K562 (cell line): ENCODE measurements around the gene DRC1. TPM values are rescaled to one million over a fixed set of nuclear protein-coding genes. Genes with fewer than 3 reads are reported as not detected.

Experiments
- ATAC-seq: fragments of 200-7000 bp; cut with Tn5 transposase; 3 replicates; pipeline ENCODE4 v1.9.1; 2020; ENCODE audit warnings: moderate library complexity
- BruUV-seq: library from RNA; stranded (reverse); fragments of 400-500 nt; replicated peaks from 2 replicates; lab custom pipeline; 2021; lab: Mats Ljungman, UMichigan
- CTCF ChIA-PET: fragments of 300-600 bp; formaldehyde crosslinking; extraction: SDS; loops from one replicate; lab custom pipeline; 2021; ENCODE audit warnings: low intra/inter-chr PET ratio; lab: Yijun Ruan, JAX
- POLR2A ChIA-PET: fragments of 300-600, 350-650 bp; sonication (Branson Sonifier 250); formaldehyde crosslinking; extraction: SDS; loops from one replicate; lab custom pipeline; 2021; ENCODE audit warnings: antibody characterized with exemption, inconsistent platforms; lab: Yijun Ruan, JAX
- DNase-seq, 4 experiments: peaks; one replicate each; pipeline versions ENCODE4 v3.0.0 to v3.0.0-alpha.2; 2011 to 2018; ENCODE audit warnings: low spot score in 3 of 4, mixed read lengths in 3 of 4; ENCODE audit errors: extremely low read depth in 1 of 4
- FAIRE-seq: peaks from 2 replicates; lab custom pipeline; 2011; peaks lifted over from hg19 to GRCh38; lab: Jason Lieb, UNC
- H2AFZ ChIP-seq: 2 replicates; pipeline ENCODE4 v1.6.0; 2011; ENCODE audit warnings: low read depth, low read length, control low read depth, inconsistent platforms
- H3K27ac ChIP-seq: fragments of 200-600 bp; 3 replicates; pipeline ENCODE4 v1.8.0; 2011; ENCODE audit warnings: low read depth, mild to moderate bottlenecking, control low read depth, inconsistent platforms, low read length, moderate library complexity, mixed read lengths; ENCODE audit errors: extremely low read depth
- H3K27me3 ChIP-seq, 2 experiments: fragments of 300-600 bp in 1 of 2; 2 replicates in 1 of 2; 3 replicates in 1 of 2; pipeline versions ENCODE4 v1.6.0 to v1.8.0; 2011; ENCODE audit warnings: inconsistent platforms in 2 of 2, low read length in 2 of 2, mild to moderate bottlenecking in 1 of 2, mixed read lengths in 1 of 2, moderate library complexity in 1 of 2; ENCODE audit not compliant: control insufficient read depth in 2 of 2, insufficient read depth in 2 of 2
- H3K36me3 ChIP-seq: fragments of 300-600 bp; 3 replicates; pipeline ENCODE4 v1.8.0; 2011; ENCODE audit warnings: mild to moderate bottlenecking, low read length, inconsistent platforms; ENCODE audit not compliant: control insufficient read depth, insufficient read depth
- H3K4me1 ChIP-seq, 2 experiments: fragments of 200-600 bp in 1 of 2; replicated peaks in 1 of 2; 2 replicates in 1 of 2; 3 replicates in 1 of 2; pipeline versions ENCODE4 v1.5.1 to v1.8.0; 2011; ENCODE audit warnings: inconsistent platforms in 2 of 2, low read length in 2 of 2, mild to moderate bottlenecking in 1 of 2, mixed read lengths in 1 of 2, moderate library complexity in 1 of 2; ENCODE audit not compliant: control insufficient read depth in 2 of 2, insufficient read depth in 2 of 2
- H3K4me2 ChIP-seq: 2 replicates; pipeline ENCODE4 v1.6.1; 2011; ENCODE audit warnings: low read length, control low read depth, inconsistent platforms, mixed read lengths; ENCODE audit not compliant: insufficient read depth
- H3K4me3 ChIP-seq: fragments of 200-600 bp; sonication (generic), shearing (Covaris generic); 2 replicates; pipeline ENCODE4 v1.5.1; 2016; ENCODE audit warnings: control low read depth, inconsistent platforms
- H3K79me2 ChIP-seq: fragments of 200-600 bp; 3 replicates; pipeline ENCODE4 v1.8.0; 2011; ENCODE audit warnings: low read length, inconsistent platforms; ENCODE audit not compliant: control insufficient read depth, insufficient read depth
- H3K9ac ChIP-seq, 2 experiments: 2 replicates each; pipeline versions ENCODE4 v1.6.0 to v1.6.1; 2011; ENCODE audit warnings: low read depth in 2 of 2, low read length in 2 of 2, control low read depth in 1 of 2, inconsistent platforms in 1 of 2, mild to moderate bottlenecking in 1 of 2, mixed read lengths in 1 of 2; ENCODE audit not compliant: insufficient read depth in 1 of 2
- H3K9me1 ChIP-seq: one replicate; pipeline ENCODE4 v1.6.0; 2011; ENCODE audit warnings: inconsistent platforms, mild to moderate bottlenecking, low read length, moderate library complexity; ENCODE audit not compliant: control insufficient read depth, insufficient read depth
- H3K9me3 ChIP-seq: replicated peaks from 2 replicates; pipeline ENCODE4 v1.5.1; 2011; ENCODE audit warnings: low read depth, low read length, inconsistent platforms; ENCODE audit not compliant: control insufficient read depth, insufficient read depth
- H4K20me1 ChIP-seq: replicated peaks from 2 replicates; pipeline ENCODE4 v1.6.1; 2011; ENCODE audit warnings: low read length, inconsistent platforms, mixed read lengths; ENCODE audit not compliant: control insufficient read depth, insufficient read depth
- ARID2 ChIP-seq: fragments of 450-650 bp; IDR thresholded peaks from 2 replicates; pipeline ENCODE4 v1.6.1; 2017; ENCODE audit warnings: antibody characterized with exemption, mild to moderate bottlenecking
- HNRNPUL1 ChIP-seq: fragments of 200-400 bp; formaldehyde crosslinking; IDR thresholded peaks from 2 replicates; pipeline ENCODE4 v1.6.1; 2017; ENCODE audit warnings: low read length
- KDM2B ChIP-seq: fragments of 250-450 bp; sonication (Bioruptor Pico); IDR thresholded peaks from 2 replicates; pipeline ENCODE4 v1.8.0; 2021; ENCODE audit warnings: mild to moderate bottlenecking, moderate library complexity
- MAFK ChIP-seq: IDR thresholded peaks from 2 replicates; pipeline ENCODE4 v1.6.1; 2011; ENCODE audit warnings: low read length, improper control_type of control experiment
- MEF2D ChIP-seq: conservative IDR thresholded peaks from 2 replicates; pipeline ENCODE4 v1.6.1; 2016; ENCODE audit warnings: low read depth, missing genetic modification characterization, missing compliant biosample characterization
- PHB ChIP-seq: fragments of 250-450 bp; sonication (Bioruptor Pico); IDR thresholded peaks from 2 replicates; pipeline ENCODE4 v1.5.0; 2021
- PHB2 ChIP-seq: fragments of 450-650 bp; IDR thresholded peaks from 2 replicates; pipeline ENCODE4 v1.6.1; 2017; ENCODE audit warnings: low read depth
- POLR2AphosphoS5 ChIP-seq: IDR thresholded peaks from 2 replicates; pipeline ENCODE4 v1.6.1; 2011; ENCODE audit warnings: mild to moderate bottlenecking, low read depth, low read length, moderate library complexity; ENCODE audit not compliant: control insufficient read depth, insufficient read depth
- POU5F1 ChIP-seq: fragments of 150-350 bp; IDR thresholded peaks from 2 replicates; pipeline ENCODE4 v1.6.1; 2014; ENCODE audit warnings: borderline replicate concordance, low read length, low read depth, mild to moderate bottlenecking; ENCODE audit not compliant: partially characterized antibody
- RAD51 ChIP-seq: fragments of 450-650 bp; IDR thresholded peaks from 2 replicates; pipeline ENCODE4 v1.7.1; 2016; ENCODE audit warnings: low read depth, mild to moderate bottlenecking, borderline replicate concordance
- SMAD2 ChIP-seq: fragments of 150-350 bp; IDR thresholded peaks from 2 replicates; pipeline ENCODE4 v1.6.1; 2014; ENCODE audit warnings: low read depth, mild to moderate bottlenecking, low read length
- TBL1XR1 ChIP-seq, 2 experiments: IDR thresholded peaks; 2 replicates each; pipeline ENCODE4 v1.6.1; 2012; ENCODE audit warnings: improper control_type of control experiment in 2 of 2, low read length in 2 of 2, mild to moderate bottlenecking in 1 of 2
- TBP ChIP-seq: optimal IDR thresholded peaks from 2 replicates; pipeline ENCODE3; 2011; ENCODE audit warnings: low read depth, low read length, improper control_type of control experiment
- XRCC4 ChIP-seq: IDR thresholded peaks from one replicate; pipeline ENCODE4 v1.6.1; 2011; ENCODE audit not compliant: insufficient read depth, insufficient read length; ENCODE audit errors: extremely low read depth
- ZNF274 ChIP-seq: IDR thresholded peaks from 2 replicates; pipeline ENCODE4 v1.6.1; 2011; ENCODE audit warnings: low read depth, mild to moderate bottlenecking, low read length, moderate library complexity, borderline replicate concordance
- ZNF347 ChIP-seq: fragments of 450-650 bp; formaldehyde crosslinking; IDR thresholded peaks from 2 replicates; pipeline ENCODE4 v1.4.0; 2020; ENCODE audit warnings: low read depth, mild to moderate bottlenecking, moderate library complexity
- WGBS: fragments of 100-300 bp; shearing (Covaris generic); methylation state at CpG from one replicate; pipeline ENCODE4 v1.1.6; 2016; ENCODE audit warnings: low coverage, mixed read lengths; ENCODE audit not compliant: insufficient coverage; ENCODE audit errors: missing lambda C conversion rate; 5-methylcytosine and 5-hydroxymethylcytosine counted together
- in situ Hi-C: fragments of 300-500 bp; cut with MboI; formaldehyde crosslinking; loops from 4 replicates; pipeline ENCODE4 v1.15.0; 2018; ENCODE audit warnings: inconsistent platforms, mixed read lengths
- intact Hi-C: fragments of 100-400 bp; cut with micrococcal nuclease; formaldehyde crosslinking; loops from 2 replicates; pipeline ENCODE4 v1.14.2; 2022
- polyA plus RNA-seq, 8 experiments: library from polyadenylated mRNA; depleted of rRNA in 4 of 8; stranded (reverse) in 5 of 8; unstranded in 3 of 8; fragments of >200 nt; fragmentation: Nextera tagmentation in 2 of 8; fragmentation: Illumina TruSeq in 1 of 8; extraction: Ambion mirVana in 2 of 8; extraction: Trizol in 1 of 8; gene quantifications; 2 replicates each; pipeline versions ENCODE4 v1.2.1 to v1.2.3, GENCODE V29; 2011 to 2014; ENCODE audit warnings: inconsistent platforms in 1 of 8, missing spikeins in 1 of 8
- total RNA-seq, 7 experiments: library from RNA; depleted of rRNA in 6 of 7; stranded (reverse); fragments of >200 nt in 6 of 7; fragmentation: Illumina TruSeq in 2 of 7; extraction: Trizol in 2 of 7; gene quantifications; 2 replicates each; pipeline versions ENCODE4 v1.2.1 to v1.2.3, GENCODE V29; 2011 to 2021; ENCODE audit warnings: low replicate concordance in 1 of 7
- TF ChIP-seq, protein P1 (sequence below): IDR thresholded peaks from 2 replicates; pipeline ENCODE4 v1.6.1; 2011; ENCODE audit not compliant: insufficient read length; ENCODE audit errors: extremely low read depth
- TF ChIP-seq, protein P2 (sequence below): fragments of 250-450 bp; sonication (Bioruptor Pico); IDR thresholded peaks from 2 replicates; pipeline ENCODE4 v1.5.1; 2021; ENCODE audit warnings: mild to moderate bottlenecking
- TF ChIP-seq, protein P3 (sequence below): fragments of 450-650 bp; formaldehyde crosslinking; IDR thresholded peaks from 2 replicates; pipeline ENCODE4 v1.4.0; 2022; ENCODE audit warnings: missing genetic modification characterization
- TF ChIP-seq, protein P4 (sequence below): fragments of 250-450 bp; sonication (Bioruptor Pico); IDR thresholded peaks from 2 replicates; pipeline ENCODE4 v1.4.0; 2020; ENCODE audit warnings: mild to moderate bottlenecking

The DRC1 gene
- total and polyA plus RNA-seq, 9 of the 15 experiments (the other 6 are each of a cell fraction or from before 2014, with no cell fraction given) = 0.07 to 0.10 TPM; not detected in 7

DNA sequence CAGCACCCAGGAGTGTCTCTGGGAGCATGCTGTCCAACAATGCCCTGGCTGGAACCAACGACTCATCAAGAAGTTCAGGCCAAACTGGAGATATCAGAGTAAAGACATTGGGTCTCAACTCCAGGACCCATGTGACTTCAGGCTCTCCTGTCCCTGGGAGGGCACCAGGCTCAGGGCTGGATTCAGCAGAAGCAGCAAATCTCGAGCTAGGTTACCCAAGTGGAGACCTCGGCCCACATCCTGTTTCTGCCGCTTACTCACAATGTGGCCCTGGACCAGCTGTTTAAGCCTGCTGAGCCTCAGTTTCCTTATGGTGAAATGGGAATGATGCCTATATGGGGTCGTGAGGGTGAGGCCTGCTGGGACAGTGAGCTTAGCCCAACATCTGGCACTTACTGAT, 85.5 kb downstream of the DRC1 start:
- POLR2A ChIA-PET = interaction anchor here (0.6 to 1.0 kb wide), 2 partner anchors 8 to 85 kb away, joined by 3 read pairs; partner anchors contain the start of gene DRC1
- ATAC-seq (no peak; the same call in 2 of the 3 replicates), DNase-seq (no peak), FAIRE-seq (no peak)
- Histone ChIP-seq H3K27ac (no peak overlapping the region), H3K4me1 (peaks cover under 1 to 11% of the 10 kb centered on the region in 2 experiments; a peak in 4 of 5 replicates), H3K36me3 (no peaks in the 10 kb centered on the region), H4K20me1 (no peaks in the 10 kb centered on the region), H3K9me1 (no peaks in the 10 kb centered on the region), H3K4me3 (no peak overlapping the region), H3K9me3 (no peaks in the 10 kb centered on the region; the same call in 1 of the 2 replicates), H3K9ac (no peak overlapping the region), H3K27me3 (peaks cover 2 to 47% of the 10 kb centered on the region in 2 experiments; a peak in 3 of 5 replicates), H3K79me2 (no peaks in the 10 kb centered on the region), H3K4me2 (no peak overlapping the region), H2AFZ (no peak overlapping the region)
- WGBS = 2% methylated on average over 5 of the region's 5 CpGs
- in situ Hi-C loops (no loop called here), intact Hi-C loops (no loop called here)
- CTCF ChIA-PET = no interaction called here
- TSS peak; percentile 95 for BruUV-seq
- TF ChIP-seq, protein P1, sequence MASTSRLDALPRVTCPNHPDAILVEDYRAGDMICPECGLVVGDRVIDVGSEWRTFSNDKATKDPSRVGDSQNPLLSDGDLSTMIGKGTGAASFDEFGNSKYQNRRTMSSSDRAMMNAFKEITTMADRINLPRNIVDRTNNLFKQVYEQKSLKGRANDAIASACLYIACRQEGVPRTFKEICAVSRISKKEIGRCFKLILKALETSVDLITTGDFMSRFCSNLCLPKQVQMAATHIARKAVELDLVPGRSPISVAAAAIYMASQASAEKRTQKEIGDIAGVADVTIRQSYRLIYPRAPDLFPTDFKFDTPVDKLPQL = peak; percentile 52
- TF ChIP-seq, protein P2, sequence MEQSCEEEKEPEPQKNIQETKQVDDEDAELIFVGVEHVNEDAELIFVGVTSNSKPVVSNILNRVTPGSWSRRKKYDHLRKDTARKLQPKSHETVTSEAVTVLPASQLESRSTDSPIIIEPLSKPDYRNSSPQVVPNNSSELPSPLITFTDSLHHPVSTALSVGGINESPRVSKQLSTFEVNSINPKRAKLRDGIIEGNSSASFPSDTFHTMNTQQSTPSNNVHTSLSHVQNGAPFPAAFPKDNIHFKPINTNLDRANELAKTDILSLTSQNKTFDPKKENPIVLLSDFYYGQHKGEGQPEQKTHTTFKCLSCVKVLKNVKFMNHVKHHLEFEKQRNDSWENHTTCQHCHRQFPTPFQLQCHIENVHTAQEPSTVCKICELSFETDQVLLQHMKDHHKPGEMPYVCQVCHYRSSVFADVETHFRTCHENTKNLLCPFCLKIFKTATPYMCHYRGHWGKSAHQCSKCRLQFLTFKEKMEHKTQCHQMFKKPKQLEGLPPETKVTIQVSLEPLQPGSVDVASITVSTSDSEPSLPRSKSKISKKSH (CRISPR knock-in tag) = no peak
- TF ChIP-seq RAD51 = no peak
- no peak for TF ChIP-seq PHB2
- TF ChIP-seq, protein P3, sequence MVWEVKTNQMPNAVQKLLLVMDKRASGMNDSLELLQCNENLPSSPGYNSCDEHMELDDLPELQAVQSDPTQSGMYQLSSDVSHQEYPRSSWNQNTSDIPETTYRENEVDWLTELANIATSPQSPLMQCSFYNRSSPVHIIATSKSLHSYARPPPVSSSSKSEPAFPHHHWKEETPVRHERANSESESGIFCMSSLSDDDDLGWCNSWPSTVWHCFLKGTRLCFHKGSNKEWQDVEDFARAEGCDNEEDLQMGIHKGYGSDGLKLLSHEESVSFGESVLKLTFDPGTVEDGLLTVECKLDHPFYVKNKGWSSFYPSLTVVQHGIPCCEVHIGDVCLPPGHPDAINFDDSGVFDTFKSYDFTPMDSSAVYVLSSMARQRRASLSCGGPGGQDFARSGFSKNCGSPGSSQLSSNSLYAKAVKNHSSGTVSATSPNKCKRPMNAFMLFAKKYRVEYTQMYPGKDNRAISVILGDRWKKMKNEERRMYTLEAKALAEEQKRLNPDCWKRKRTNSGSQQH (CRISPR knock-in tag) = no peak
- no peak for TF ChIP-seq TBL1XR1 (IDR thresholded peaks at IDR 0.05; ENCODE audit: low read length in 2 of 2)
- no peak for TF ChIP-seq POU5F1
- no peak for TF ChIP-seq HNRNPUL1
- TF ChIP-seq, protein P4, sequence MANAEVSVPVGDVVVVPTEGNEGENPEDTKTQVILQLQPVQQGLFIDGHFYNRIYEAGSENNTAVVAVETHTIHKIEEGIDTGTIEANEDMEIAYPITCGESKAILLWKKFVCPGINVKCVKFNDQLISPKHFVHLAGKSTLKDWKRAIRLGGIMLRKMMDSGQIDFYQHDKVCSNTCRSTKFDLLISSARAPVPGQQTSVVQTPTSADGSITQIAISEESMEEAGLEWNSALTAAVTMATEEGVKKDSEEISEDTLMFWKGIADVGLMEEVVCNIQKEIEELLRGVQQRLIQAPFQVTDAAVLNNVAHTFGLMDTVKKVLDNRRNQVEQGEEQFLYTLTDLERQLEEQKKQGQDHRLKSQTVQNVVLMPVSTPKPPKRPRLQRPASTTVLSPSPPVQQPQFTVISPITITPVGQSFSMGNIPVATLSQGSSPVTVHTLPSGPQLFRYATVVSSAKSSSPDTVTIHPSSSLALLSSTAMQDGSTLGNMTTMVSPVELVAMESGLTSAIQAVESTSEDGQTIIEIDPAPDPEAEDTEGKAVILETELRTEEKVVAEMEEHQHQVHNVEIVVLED (CRISPR knock-in tag) = no peak
- no peak for TF ChIP-seq MAFK
- no peak for TF ChIP-seq XRCC4
- TF ChIP-seq TBP = peak; percentile 33
- no peak for TF ChIP-seq ZNF274
- TF ChIP-seq SMAD2 = no peak
- TF ChIP-seq POLR2AphosphoS5 = peak; percentile 32
- TF ChIP-seq ZNF347 (CRISPR knock-in tag) = no peak
- no peak for TF ChIP-seq PHB (CRISPR knock-in tag)
- TF ChIP-seq ARID2 = no peak
- TF ChIP-seq MEF2D (tag) = no peak
- no peak for TF ChIP-seq KDM2B (CRISPR knock-in tag)
